GM12872 (cell line): ENCODE data around the gene BRIX1.

Experiments
- TF ChIP-seq, protein P1 (sequence below): IDR thresholded peaks from 3 replicates; pipeline ENCODE4 v1.5.1; 2011; ENCODE audit warnings: low read depth, mild to moderate bottlenecking, low read length, moderate library complexity; ENCODE audit not compliant: insufficient read depth

Gene BRIX1

GRCh38 chr5:34898258-34898895, 17.1 kb upstream of the BRIX1 start:
- TF ChIP-seq, protein P1, sequence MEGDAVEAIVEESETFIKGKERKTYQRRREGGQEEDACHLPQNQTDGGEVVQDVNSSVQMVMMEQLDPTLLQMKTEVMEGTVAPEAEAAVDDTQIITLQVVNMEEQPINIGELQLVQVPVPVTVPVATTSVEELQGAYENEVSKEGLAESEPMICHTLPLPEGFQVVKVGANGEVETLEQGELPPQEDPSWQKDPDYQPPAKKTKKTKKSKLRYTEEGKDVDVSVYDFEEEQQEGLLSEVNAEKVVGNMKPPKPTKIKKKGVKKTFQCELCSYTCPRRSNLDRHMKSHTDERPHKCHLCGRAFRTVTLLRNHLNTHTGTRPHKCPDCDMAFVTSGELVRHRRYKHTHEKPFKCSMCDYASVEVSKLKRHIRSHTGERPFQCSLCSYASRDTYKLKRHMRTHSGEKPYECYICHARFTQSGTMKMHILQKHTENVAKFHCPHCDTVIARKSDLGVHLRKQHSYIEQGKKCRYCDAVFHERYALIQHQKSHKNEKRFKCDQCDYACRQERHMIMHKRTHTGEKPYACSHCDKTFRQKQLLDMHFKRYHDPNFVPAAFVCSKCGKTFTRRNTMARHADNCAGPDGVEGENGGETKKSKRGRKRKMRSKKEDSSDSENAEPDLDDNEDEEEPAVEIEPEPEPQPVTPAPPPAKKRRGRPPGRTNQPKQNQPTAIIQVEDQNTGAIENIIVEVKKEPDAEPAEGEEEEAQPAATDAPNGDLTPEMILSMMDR, result peak; percentile 80

DNA sequence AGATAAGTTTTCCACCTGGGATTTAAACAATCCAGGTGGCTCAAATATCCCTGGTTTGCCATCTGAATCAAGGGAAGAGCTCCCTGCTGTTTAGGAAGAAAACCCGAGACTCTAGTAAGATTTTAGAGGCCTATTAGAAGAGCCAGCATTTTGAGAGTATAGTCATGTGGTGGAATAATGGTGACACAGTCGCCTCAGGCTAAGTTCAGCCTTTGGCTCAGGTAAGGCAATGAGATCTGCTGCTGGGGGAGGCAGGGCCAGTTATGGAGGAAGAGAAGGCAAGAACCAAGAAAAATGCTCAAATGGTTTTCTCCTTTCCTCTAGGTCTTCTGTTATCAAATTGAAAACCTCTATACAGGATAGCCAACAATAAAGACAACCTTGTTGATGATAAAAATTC, 16.4 kb upstream of the BRIX1 start:
- TF ChIP-seq, protein P1, result no peak

GRCh38 chr5:34900652-34901051, 14.9 kb upstream of the BRIX1 start:
- TF ChIP-seq, protein P1, result no peak

DNA sequence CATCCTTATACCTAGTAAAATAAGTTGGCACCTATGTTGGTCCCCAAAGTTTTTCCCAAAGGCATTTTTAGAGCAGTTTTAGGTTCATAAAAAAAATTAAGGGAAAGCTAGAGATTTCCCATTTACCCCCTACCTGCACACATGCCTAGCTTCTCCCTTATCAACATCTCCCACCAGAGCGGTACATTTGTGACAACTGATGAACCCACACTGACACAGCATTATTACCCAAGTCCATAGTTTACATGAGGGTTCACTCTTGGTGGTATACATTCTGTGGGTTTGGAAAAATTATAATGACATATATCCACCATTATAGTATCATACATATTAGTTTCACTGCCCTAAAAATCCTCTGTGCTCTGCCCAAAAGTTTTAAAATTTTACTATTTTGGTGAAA, 12.3 kb upstream of the BRIX1 start:
- TF ChIP-seq, protein P1, result no peak

GRCh38 chr5:34905564-34905963, 9.9 kb upstream of the BRIX1 start:
- TF ChIP-seq, protein P1, result 0 out of 3 replicates have a peak, but pooled peaks have one; percentile 8

GRCh38 chr5:34913072-34913471, 2.4 kb upstream of the BRIX1 start:
- TF ChIP-seq, protein P1, result no peak

DNA sequence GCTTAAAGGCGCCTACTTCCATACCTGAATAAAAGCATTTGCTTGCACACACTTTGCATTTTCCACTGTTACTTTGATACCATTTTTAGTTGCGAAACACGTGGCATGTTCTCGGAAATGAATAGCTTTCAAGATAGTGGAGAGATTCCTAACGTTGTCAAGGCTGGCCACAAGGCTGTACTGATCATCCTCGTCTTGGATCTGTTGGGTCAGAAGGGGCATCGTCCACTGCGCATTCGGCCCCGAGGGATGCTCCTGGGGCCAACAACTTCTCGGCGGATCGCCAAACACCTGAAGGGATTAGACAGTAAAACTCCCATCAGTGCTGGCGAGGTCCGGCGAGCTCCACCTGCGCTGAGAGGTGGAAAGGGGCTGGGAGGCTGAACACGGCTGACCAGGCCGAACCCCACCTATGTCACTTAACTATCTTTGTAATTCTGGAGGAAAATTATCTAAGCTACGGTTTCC, 806 bp upstream of the BRIX1 start:
- TF ChIP-seq, protein P1, result no peak

DNA sequence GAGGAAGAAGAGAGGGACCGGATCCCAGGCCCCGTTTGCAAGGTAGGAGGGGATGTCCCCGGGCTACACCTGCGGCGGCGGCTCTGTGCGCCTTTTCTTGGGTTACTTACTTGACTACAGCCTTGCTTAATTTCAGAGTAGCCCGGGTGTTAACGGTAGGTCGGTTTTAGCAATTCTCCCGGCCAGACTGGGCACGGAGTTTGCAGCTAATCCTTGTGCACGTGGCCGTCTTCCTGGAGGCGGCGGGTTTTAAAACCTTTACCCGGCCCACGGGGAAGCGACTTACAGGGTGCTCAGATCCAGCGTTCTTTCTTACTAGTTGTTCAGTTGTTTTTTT, 313 bp downstream of the BRIX1 start:
- TF ChIP-seq, protein P1, result no peak
